A673 (cell line): ENCODE measurements around the gene ETNK2. TPM values are rescaled to one million over a fixed set of nuclear protein-coding genes. Genes with fewer than 3 reads are reported as not detected.

Experiments used
- BruUV-seq: library from RNA; stranded (reverse); fragments of 400-500 nt; replicated peaks from 2 replicates; lab custom pipeline; 2021; lab: Mats Ljungman, UMichigan
- CTCF ChIA-PET: fragments of 300-600 bp; sonication (Branson Sonifier 250); formaldehyde crosslinking; loops from one replicate; lab custom pipeline; 2022; ENCODE audit warnings: antibody characterized with exemption; lab: Charles Lee
- POLR2A ChIA-PET: fragments of 300-600 bp; sonication (Branson Sonifier 250); formaldehyde crosslinking; loops from one replicate; lab custom pipeline; 2022; ENCODE audit warnings: antibody characterized with exemption; ENCODE audit not compliant: low non-redundant PET; lab: Charles Lee
- DNase-seq: peaks from one replicate; pipeline ENCODE4 v3.0.0-alpha.2; 2015; ENCODE audit warnings: low spot score
- H3K27ac ChIP-seq: fragments of 200-600 bp; sonication (generic); 2 replicates; pipeline ENCODE4 v1.5.1; 2016; ENCODE audit warnings: mixed run types, low read depth, mild to moderate bottlenecking, mixed read lengths, antibody characterized with exemption, low read length; ENCODE audit not compliant: poor library complexity, severe bottlenecking
- H3K27me3 ChIP-seq: fragments of 200-600 bp; sonication (generic); replicated peaks from 2 replicates; pipeline ENCODE4 v1.6.1; 2017; ENCODE audit warnings: mixed run types, low read depth, mild to moderate bottlenecking, mixed read lengths, antibody characterized with exemption, low read length; ENCODE audit not compliant: insufficient read depth, poor library complexity
- H3K36me3 ChIP-seq: fragments of 200-600 bp; sonication (generic); 2 replicates; pipeline ENCODE4 v1.6.1; 2016; ENCODE audit warnings: mixed run types, mild to moderate bottlenecking, mixed read lengths, antibody characterized with exemption, low read length; ENCODE audit not compliant: insufficient read depth, poor library complexity, severe bottlenecking
- H3K4me1 ChIP-seq: fragments of 200-600 bp; sonication (generic); 2 replicates; pipeline ENCODE4 v1.6.1; 2017; ENCODE audit warnings: mixed run types, mild to moderate bottlenecking, mixed read lengths, antibody characterized with exemption, low read length; ENCODE audit not compliant: insufficient read depth, poor library complexity, severe bottlenecking
- H3K4me3 ChIP-seq: fragments of 200-600 bp; sonication (generic); 2 replicates; pipeline ENCODE4 v1.5.1; 2016; ENCODE audit warnings: low read depth, mixed run types, mild to moderate bottlenecking, mixed read lengths, low read length; ENCODE audit not compliant: poor library complexity, severe bottlenecking
- H3K9me3 ChIP-seq: fragments of 200-600 bp; sonication (generic); 2 replicates; pipeline ENCODE4 v1.6.1; 2016; ENCODE audit warnings: mixed run types, low read depth, mild to moderate bottlenecking, mixed read lengths, antibody characterized with exemption, low read length; ENCODE audit not compliant: poor library complexity, severe bottlenecking
- CTCF ChIP-seq: fragments of 300-800, 200-600 bp; sonication (generic); conservative IDR thresholded peaks from 2 replicates; pipeline ENCODE4 v1.5.1; 2017; ENCODE audit warnings: low read depth, mild to moderate bottlenecking, antibody characterized with exemption, low read length, moderate library complexity, mixed read lengths
- EZH2 ChIP-seq: fragments of 200-600 bp; sonication (generic); IDR thresholded peaks from 2 replicates; pipeline ENCODE4 v1.6.1; 2017; ENCODE audit warnings: borderline replicate concordance, low read depth, mild to moderate bottlenecking, mixed read lengths, antibody characterized with exemption, low read length; ENCODE audit not compliant: poor library complexity, severe bottlenecking
- intact Hi-C: fragments of 100-400 bp; cut with micrococcal nuclease; formaldehyde crosslinking; loops from one replicate; pipeline ENCODE4 v1.10.0; 2022; ENCODE audit not compliant: unreplicated experiment
- total RNA-seq: library from RNA; stranded (reverse); gene quantifications from 2 replicates; pipeline ENCODE4 v1.2.3, GENCODE V29; 2021

Gene ETNK2
- total RNA-seq, 1 experiment from 2014 or later: 8.3 TPM

GRCh38 chr1:204150702-204151551, 917 bp downstream of the ETNK2 start:
- peaks cover 6% of the 10 kb centered on the region for H3K4me1 ChIP-seq
- intact Hi-C loops: no loop called here
- no peaks in the 10 kb centered on the region for H3K36me3 ChIP-seq
- no peaks in the 10 kb centered on the region for H3K9me3 ChIP-seq
- CTCF ChIA-PET: interaction anchor here (0.8 kb wide), 1 partner anchor 23 kb away, joined by 3 read pairs; no protein-coding TSS in a partner anchor
- peak overlapping the region; percentile 65 for H3K4me3 ChIP-seq
- H3K27ac ChIP-seq: no peak overlapping the region
- POLR2A ChIA-PET: interaction anchor here (0.5 kb wide), 1 partner anchor 285 kb away, joined by 3 read pairs; no protein-coding TSS in a partner anchor
- TF ChIP-seq CTCF: no peak
- TF ChIP-seq EZH2: no peak
- DNase-seq: peak; percentile 45
- no TSS peak for BruUV-seq
- no peaks in the 10 kb centered on the region for H3K27me3 ChIP-seq

GRCh38 chr1:204149635-204150565, 1.9 kb downstream of the ETNK2 start:
- no TSS peak for BruUV-seq
- ChIA-PET POLR2A (no interaction called here), CTCF (no interaction called here)
- DNase-seq: no peak
- no peak for TF ChIP-seq EZH2
- no peak for TF ChIP-seq CTCF
- Histone ChIP-seq H3K4me1 (peaks cover 6% of the 10 kb centered on the region), H3K36me3 (no peaks in the 10 kb centered on the region), H3K9me3 (no peaks in the 10 kb centered on the region), H3K4me3 (no peak overlapping the region), H3K27me3 (no peaks in the 10 kb centered on the region), H3K27ac (no peak overlapping the region)
- intact Hi-C loops: no loop called here

- CTCF ChIA-PET: no interaction called here
- Histone ChIP-seq H3K27me3 (no peaks in the 10 kb centered on the region), H3K9me3 (no peaks in the 10 kb centered on the region), H3K36me3 (no peaks in the 10 kb centered on the region), H3K27ac (no peak overlapping the region), H3K4me3 (no peak overlapping the region), H3K4me1 (peaks cover 6% of the 10 kb centered on the region)
- BruUV-seq: no TSS peak
- TF ChIP-seq CTCF (no peak), EZH2 (no peak)
- intact Hi-C loops: no loop called here
- no peak for DNase-seq
- POLR2A ChIA-PET: no interaction called here
Measured at GRCh38 chr1:204149107-204149506, 2.7 kb downstream of the ETNK2 start.
